Daoy (cell line): Measurements from ENCODE around the gene FHOD3. TPM values are rescaled to one million over a fixed set of nuclear protein-coding genes. Genes with fewer than 3 reads are reported as not detected.

Experiments used
- DNase-seq: peaks from one replicate; pipeline ENCODE4 v3.0.0-alpha.2; 2015; ENCODE audit warnings: low read depth
- total RNA-seq: library from RNA; depleted of rRNA; stranded (reverse); fragments of >200 nt; shearing (Covaris generic); gene quantifications from 2 replicates; pipeline ENCODE4 v1.2.3, GENCODE V29; 2014

The FHOD3 gene
- total RNA-seq, 1 experiment from 2014 or later = 17.8 TPM

DNA sequence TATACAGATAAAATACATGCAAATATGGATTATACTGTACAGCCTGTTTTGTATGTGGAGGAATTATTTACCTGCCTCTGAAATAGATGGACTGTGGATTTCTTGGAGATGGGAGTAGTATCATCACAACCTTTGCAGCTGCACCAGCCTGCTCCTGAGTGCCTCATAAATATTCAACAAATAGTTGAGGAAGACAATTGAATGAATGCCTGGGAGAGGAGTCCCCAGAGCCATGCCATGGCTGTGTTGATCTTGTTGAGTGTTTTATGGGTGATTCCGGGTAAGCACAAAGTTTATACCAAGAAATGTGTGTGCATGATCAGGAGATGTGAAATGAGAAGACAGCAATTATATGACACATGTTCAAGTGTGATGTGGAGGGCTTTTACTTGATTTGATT is 225.0 kb downstream of the FHOD3 start:
- no peak for DNase-seq

GRCh38 chr18:36525913-36526312 is 228.4 kb downstream of the FHOD3 start:
- no peak for DNase-seq

DNA sequence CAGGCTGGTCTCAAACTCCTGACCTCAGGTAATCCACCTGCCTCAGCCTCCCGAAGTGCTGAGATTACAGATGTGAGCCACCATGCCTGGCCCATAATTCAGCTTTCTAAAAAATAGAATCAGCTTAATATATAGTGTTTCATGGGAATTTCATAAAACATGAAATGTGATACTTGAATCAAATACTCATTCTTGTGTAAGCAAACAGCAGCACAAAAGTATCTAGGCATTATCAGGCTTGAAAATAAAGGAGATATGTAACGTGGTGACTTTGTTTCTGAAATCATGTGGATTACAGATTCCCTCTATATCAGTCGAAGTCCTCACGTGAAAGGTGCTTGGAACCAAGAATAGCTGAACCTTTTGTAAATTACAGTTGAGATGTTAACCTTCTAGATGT is 229.1 kb downstream of the FHOD3 start:
- no peak for DNase-seq

GRCh38 chr18:36527051-36527450 is 229.5 kb downstream of the FHOD3 start:
- no peak for DNase-seq

DNA sequence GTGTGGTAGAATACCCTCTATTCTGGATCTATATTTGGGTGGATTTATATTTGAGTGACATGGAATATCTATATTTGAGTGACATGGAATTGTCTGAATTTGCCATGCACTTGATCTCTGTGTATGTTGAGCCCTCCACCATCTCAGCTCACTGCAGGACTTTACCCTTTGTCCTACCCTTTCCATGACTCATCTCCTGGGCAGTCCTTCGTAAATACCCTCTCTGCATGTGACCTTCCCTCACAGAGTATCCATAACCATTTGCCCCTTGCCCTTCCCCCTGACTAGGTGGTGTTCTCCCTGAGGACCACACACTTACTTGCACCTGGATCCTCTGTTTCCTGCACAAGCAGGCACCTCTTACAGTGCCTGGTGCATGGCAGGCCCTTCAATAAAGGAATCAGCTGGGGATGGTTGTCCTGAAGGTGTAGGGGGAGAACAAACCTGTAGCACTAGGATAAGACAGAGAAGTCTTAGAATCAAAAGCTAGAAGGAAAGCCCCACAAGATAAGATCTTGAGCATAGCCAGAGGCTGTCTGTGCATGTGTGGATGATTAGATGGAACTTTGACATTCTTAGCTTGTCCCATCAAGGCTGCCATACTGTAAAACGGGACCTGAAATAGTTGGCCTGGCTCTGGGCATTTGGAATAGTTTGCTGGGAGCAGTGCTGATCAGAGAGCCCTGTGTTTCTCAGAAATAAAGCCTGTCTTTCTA is 230.4 kb downstream of the FHOD3 start:
- DNase-seq = no peak

DNA sequence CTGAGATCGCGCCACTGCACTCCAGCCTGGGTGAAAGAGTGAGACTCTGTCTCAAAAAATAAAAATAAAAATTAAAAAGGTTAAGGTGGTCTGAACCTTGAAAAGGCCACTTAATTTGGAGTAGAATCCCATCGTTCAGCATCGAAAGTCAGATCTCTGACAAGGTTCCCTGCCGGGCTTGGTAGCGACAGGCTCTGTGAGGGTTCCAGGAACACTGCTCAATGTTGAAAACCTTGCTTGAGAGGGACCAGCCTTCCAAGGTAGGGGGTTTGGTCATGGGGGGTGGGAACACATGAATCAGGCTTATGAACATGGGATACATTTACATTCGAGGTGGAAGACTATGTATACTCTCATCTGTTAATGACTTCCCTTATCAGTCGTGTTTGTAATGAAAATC is 232.2 kb downstream of the FHOD3 start:
- no peak for DNase-seq

DNA sequence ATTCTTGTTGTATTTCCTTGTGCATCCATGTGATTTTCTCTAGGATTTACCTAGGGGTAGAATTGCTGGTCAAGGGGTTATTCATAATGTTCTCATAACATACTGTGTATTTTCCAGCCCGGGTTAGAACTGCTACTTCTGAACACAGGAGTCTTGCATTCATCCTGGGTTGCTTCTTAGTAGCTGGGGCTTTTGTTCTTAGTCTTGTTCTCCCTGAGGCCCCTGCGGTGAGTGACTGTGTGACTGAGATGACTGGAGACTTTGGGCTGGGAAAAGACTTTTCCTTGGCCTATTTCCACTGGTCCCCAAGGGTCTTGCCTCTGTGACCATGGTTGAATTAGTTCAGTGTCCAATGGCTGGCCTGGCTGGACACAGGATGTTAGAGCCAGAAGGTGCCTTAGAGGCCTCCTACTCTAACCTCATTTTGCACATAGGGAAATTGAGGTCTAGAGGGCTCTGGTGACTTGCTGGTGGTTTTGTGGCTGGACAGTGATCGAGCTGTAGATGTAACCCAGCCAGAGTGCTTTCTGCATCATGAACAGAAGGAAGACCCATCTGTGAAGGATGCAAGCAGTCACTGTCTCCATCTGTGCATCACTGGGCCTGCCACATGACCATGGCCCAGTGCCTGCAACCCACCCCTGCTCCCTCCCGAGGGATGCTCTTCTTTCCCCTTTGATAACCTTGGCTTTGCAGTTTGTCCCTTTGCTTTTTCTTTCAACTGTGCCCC is 233.3 kb downstream of the FHOD3 start:
- no peak for DNase-seq

- no peak for DNase-seq
These were observed 234.1 kb downstream of the FHOD3 start for GRCh38 chr18:36531636-36532035.

GRCh38 chr18:36532394-36532793 is 234.9 kb downstream of the FHOD3 start:
- peak; percentile 4 for DNase-seq

DNA sequence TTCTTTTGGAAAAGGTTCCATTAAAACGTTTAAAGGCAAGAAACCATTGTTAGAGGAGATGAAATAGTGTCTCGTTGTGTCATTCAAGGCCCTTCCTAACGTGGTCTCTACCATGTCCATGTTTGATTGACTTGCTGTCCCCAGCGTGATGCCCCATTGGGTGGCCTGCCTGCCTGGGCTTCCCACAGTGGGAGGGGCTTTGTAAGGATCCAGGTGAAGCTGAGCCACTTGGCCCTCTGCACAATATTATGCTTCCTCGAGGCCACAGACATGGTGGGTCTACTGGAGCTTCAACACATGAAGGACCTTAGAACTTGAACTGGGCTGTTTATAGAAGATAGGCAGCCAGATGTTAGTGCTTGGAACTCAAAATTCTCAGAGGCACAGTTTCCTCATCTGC is 235.3 kb downstream of the FHOD3 start:
- DNase-seq = no peak

DNA sequence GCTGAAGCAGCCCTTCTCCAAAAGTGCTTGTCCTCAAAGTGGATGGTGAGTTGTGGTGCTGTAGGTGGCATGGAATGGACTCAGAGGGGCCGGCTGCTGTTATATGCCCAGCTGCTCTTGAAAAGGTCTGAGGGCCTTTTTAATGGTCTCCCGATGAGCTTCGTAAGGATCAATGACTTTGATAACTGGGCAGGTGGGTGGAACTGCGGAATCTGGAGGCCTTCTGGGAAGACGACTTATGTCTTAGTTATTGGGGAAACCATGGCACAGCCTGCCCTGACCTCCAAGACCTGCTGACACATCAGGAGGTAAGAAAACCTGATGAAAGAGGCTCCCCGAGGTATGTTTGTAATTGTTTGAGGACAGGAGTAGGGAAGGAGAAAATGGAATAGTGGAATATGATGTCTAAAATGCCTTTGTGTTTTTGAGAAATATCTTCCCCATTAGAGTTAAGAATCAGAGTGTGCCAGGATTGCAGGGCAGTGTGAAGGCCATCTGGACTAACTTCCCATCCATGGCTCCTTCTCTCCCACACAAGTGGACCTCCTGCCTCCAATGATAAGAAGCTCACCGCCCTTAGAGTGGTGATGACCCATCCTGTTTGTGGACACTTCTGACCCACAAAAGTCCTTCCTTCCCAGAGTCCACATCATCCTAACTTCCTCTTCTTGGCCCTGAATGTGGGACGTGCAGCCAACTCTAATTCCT is 236.1 kb downstream of the FHOD3 start:
- DNase-seq = no peak

DNA sequence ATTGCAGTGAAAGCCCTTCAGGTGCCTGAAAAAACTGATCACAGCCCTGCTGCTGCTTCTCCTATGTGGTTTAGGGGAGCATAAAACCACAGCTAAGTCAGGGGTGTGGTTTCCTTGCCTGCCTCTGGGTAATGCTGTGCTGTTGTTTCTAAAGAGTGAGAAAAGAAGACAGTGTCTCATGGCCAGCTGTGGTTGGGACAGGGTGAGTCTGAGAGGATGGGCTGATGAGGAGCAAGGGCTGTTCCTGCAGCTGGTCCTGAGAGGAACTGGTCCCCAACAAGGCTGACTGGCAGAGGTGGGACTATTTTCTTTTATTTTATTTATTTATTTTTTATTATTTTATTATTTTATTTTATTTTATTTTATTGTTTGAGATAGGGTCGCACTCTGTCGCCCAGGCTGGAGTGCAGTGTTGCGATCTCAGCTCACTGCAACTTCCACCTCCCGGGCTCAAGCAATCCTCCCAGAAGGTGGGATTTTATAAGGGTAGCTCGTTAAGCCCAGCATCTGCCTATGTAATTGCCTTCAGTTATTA is 236.7 kb downstream of the FHOD3 start:
- DNase-seq = no peak

- DNase-seq = no peak
These were observed 237.9 kb downstream of the FHOD3 start for GRCh38 chr18:36535202-36535935.

- DNase-seq = no peak
These were observed 238.9 kb downstream of the FHOD3 start for GRCh38 chr18:36536426-36536825.

- no peak for DNase-seq
These were observed 239.8 kb downstream of the FHOD3 start for GRCh38 chr18:36537289-36537688.

DNA sequence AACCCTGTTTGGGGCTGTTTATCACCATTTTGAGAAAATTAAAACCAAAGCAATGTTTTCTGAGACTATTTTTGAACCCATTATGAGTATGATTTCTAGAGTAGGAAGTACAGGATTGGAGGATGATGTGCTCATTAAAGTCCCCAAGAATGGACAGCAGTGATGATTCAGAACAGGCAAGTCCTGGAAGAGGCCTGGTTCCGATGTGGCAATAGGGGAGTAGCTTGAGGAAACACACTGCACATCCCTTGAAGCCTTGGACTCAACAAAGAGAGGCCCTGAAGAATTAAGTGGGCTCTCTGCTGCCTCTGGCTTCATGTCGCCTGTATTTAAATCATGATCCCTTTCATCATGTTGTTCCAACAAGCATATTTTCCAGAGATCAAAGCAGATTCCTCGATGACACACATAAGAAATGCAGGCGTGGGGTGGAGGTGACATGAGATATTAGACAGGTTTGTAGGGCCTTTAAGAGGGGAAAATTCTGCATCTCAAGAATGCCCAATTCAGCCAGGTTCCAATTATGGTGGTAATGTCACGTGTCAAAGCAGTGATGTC is 242.2 kb downstream of the FHOD3 start:
- no peak for DNase-seq

- DNase-seq = no peak
These were observed 245.5 kb downstream of the FHOD3 start for GRCh38 chr18:36543030-36543429.

DNA sequence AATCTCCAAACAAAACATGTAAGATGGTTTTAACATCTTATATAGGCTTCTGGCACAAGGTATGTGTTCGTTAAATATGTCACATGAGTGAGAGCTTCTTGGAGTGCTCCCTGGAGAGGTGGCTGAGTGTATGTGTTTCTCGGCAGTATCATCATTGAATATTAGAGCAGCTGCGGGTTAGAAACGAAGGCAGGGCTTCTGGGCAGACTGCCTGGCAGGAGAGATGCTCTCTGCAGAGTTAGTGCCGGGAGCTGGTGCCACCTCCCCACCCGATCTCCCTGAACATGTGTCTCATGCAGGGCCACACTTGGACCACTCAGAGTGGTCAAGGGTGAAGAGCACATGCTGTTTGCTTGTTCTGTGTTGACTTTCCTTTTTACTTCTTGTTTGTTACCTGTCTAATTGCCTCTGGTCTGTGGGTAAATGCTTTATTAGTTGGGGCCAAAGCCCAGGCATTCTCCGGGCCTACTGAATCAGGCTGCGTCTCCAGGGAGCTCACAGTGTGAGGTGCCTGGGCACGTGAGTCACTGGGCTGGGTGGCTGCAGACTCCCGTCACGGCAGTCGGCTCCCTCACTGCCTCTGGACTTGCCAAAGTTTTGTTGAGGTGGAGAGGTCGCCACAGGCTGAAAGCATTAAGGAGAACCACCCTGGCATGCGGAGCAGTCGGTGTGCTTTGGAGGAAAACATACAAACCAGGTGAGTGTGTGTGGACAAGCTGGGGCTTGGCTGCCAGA is 246.6 kb downstream of the FHOD3 start:
- DNase-seq = peak; percentile 13

- no peak for DNase-seq
These were observed 248.4 kb downstream of the FHOD3 start for GRCh38 chr18:36545821-36546427.

GRCh38 chr18:36546876-36547275 is 249.4 kb downstream of the FHOD3 start:
- DNase-seq = no peak
